ENCODE data around the gene SYNPR. TPM values are rescaled to one million over a fixed set of nuclear protein-coding genes. Genes with fewer than 3 reads are reported as not detected.

SYNPR gene
- total RNA-seq, 1 experiment from 2014 or later: 0.85 TPM

DNA sequence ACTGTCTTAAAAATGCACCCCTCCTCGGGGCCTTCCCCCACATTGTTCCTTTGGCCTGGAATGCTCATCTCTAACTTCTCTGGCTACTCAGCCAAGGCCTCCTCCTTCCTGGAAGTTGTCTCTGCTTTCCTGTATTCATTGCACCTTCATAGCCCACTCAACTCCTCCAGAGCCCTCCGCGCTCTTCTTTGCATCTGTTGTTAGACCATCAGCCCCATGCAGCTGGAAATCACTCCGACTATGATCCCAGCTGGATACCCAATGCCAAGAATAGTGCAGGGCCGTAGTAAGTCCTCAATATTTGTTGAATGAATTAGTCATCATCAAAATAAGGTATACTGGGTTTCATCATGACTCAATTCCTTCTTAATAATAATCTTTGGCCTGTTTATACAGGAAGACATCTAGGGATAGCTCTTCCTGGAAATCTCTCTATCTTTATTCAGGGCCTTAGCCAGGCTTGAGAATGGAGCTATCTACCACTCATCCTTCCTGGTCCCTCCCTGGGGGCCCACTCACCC lies 112.7 kb downstream of the SYNPR start (continued):
- TF ChIP-seq, protein P1, sequence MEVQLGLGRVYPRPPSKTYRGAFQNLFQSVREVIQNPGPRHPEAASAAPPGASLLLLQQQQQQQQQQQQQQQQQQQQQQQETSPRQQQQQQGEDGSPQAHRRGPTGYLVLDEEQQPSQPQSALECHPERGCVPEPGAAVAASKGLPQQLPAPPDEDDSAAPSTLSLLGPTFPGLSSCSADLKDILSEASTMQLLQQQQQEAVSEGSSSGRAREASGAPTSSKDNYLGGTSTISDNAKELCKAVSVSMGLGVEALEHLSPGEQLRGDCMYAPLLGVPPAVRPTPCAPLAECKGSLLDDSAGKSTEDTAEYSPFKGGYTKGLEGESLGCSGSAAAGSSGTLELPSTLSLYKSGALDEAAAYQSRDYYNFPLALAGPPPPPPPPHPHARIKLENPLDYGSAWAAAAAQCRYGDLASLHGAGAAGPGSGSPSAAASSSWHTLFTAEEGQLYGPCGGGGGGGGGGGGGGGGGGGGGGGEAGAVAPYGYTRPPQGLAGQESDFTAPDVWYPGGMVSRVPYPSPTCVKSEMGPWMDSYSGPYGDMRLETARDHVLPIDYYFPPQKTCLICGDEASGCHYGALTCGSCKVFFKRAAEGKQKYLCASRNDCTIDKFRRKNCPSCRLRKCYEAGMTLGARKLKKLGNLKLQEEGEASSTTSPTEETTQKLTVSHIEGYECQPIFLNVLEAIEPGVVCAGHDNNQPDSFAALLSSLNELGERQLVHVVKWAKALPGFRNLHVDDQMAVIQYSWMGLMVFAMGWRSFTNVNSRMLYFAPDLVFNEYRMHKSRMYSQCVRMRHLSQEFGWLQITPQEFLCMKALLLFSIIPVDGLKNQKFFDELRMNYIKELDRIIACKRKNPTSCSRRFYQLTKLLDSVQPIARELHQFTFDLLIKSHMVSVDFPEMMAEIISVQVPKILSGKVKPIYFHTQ (CRISPR knock-in tag; IDR thresholded peaks at IDR 0.05): no peak
- TF ChIP-seq ZNF232 (CRISPR knock-in tag; IDR thresholded peaks at IDR 0.05) (no peak), TCF7 (CRISPR knock-in tag; IDR thresholded peaks at IDR 0.05; ENCODE audit: low read depth) (no peak), NFE2L1 (CRISPR knock-in tag; IDR thresholded peaks at IDR 0.05) (no peak), HMGA2 (CRISPR knock-in tag; IDR thresholded peaks at IDR 0.05) (no peak), SMAD4 (CRISPR knock-in tag; IDR thresholded peaks at IDR 0.05) (no peak)
- TF ChIP-seq, protein P2, sequence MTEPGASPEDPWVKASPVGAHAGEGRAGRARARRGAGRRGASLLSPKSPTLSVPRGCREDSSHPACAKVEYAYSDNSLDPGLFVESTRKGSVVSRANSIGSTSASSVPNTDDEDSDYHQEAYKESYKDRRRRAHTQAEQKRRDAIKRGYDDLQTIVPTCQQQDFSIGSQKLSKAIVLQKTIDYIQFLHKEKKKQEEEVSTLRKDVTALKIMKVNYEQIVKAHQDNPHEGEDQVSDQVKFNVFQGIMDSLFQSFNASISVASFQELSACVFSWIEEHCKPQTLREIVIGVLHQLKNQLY (CRISPR knock-in tag; IDR thresholded peaks at IDR 0.05): no peak
- TF ChIP-seq, protein P3, sequence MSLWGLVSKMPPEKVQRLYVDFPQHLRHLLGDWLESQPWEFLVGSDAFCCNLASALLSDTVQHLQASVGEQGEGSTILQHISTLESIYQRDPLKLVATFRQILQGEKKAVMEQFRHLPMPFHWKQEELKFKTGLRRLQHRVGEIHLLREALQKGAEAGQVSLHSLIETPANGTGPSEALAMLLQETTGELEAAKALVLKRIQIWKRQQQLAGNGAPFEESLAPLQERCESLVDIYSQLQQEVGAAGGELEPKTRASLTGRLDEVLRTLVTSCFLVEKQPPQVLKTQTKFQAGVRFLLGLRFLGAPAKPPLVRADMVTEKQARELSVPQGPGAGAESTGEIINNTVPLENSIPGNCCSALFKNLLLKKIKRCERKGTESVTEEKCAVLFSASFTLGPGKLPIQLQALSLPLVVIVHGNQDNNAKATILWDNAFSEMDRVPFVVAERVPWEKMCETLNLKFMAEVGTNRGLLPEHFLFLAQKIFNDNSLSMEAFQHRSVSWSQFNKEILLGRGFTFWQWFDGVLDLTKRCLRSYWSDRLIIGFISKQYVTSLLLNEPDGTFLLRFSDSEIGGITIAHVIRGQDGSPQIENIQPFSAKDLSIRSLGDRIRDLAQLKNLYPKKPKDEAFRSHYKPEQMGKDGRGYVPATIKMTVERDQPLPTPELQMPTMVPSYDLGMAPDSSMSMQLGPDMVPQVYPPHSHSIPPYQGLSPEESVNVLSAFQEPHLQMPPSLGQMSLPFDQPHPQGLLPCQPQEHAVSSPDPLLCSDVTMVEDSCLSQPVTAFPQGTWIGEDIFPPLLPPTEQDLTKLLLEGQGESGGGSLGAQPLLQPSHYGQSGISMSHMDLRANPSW (CRISPR knock-in tag; conservative IDR thresholded peaks at IDR 0.05; ENCODE audit: low read depth): no peak
- TF ChIP-seq, protein P4, sequence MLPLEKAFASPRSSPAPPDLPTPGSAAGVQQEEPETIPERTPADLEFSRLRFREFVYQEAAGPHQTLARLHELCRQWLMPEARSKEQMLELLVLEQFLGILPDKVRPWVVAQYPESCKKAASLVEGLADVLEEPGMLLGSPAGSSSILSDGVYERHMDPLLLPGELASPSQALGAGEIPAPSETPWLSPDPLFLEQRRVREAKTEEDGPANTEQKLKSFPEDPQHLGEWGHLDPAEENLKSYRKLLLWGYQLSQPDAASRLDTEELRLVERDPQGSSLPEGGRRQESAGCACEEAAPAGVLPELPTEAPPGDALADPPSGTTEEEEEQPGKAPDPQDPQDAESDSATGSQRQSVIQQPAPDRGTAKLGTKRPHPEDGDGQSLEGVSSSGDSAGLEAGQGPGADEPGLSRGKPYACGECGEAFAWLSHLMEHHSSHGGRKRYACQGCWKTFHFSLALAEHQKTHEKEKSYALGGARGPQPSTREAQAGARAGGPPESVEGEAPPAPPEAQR (CRISPR knock-in tag; IDR thresholded peaks at IDR 0.05): no peak

DNA sequence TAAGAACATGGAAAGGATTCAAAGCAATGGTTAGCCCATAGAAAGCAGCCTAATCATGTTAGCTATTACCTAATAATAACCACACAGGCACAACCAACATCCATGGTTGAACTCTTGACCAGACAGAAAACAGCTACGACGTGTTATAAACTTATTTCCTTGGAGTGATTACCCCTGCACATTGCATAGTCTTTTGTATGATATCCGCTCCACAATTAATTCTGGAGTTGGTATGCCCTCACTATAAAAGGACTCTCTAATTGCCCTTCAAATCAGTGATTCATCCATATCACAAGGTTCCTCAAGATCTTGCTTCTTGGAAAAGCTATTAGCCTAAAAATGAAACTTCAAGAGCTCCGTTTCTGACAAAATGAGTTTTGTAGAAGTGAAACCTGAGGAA lies 117.9 kb downstream of the SYNPR start:
- no peak overlapping the region for H3K4me3 Mint-ChIP-seq
- DNase-seq (ENCODE audit: low spot score): no peak
- no peaks in the 10 kb centered on the region for H3K36me3 Mint-ChIP-seq
- no peaks in the 10 kb centered on the region for H3K9me3 Mint-ChIP-seq
- TF ChIP-seq EMX1 (CRISPR knock-in tag; IDR thresholded peaks at IDR 0.05) (no peak), RORB (CRISPR knock-in tag; IDR thresholded peaks at IDR 0.05) (no peak), NR2C2 (CRISPR knock-in tag; IDR thresholded peaks at IDR 0.05) (no peak), TCF7 (CRISPR knock-in tag; IDR thresholded peaks at IDR 0.05; ENCODE audit: low read depth) (no peak), ZNF232 (CRISPR knock-in tag; IDR thresholded peaks at IDR 0.05) (no peak), TEAD4 (CRISPR knock-in tag; IDR thresholded peaks at IDR 0.05) (no peak), ZNF423 (CRISPR knock-in tag; IDR thresholded peaks at IDR 0.05) (no peak)
- TF ChIP-seq, protein P5, sequence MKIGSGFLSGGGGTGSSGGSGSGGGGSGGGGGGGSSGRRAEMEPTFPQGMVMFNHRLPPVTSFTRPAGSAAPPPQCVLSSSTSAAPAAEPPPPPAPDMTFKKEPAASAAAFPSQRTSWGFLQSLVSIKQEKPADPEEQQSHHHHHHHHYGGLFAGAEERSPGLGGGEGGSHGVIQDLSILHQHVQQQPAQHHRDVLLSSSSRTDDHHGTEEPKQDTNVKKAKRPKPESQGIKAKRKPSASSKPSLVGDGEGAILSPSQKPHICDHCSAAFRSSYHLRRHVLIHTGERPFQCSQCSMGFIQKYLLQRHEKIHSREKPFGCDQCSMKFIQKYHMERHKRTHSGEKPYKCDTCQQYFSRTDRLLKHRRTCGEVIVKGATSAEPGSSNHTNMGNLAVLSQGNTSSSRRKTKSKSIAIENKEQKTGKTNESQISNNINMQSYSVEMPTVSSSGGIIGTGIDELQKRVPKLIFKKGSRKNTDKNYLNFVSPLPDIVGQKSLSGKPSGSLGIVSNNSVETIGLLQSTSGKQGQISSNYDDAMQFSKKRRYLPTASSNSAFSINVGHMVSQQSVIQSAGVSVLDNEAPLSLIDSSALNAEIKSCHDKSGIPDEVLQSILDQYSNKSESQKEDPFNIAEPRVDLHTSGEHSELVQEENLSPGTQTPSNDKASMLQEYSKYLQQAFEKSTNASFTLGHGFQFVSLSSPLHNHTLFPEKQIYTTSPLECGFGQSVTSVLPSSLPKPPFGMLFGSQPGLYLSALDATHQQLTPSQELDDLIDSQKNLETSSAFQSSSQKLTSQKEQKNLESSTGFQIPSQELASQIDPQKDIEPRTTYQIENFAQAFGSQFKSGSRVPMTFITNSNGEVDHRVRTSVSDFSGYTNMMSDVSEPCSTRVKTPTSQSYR (CRISPR knock-in tag; IDR thresholded peaks at IDR 0.05): no peak
- TF ChIP-seq, protein P6, sequence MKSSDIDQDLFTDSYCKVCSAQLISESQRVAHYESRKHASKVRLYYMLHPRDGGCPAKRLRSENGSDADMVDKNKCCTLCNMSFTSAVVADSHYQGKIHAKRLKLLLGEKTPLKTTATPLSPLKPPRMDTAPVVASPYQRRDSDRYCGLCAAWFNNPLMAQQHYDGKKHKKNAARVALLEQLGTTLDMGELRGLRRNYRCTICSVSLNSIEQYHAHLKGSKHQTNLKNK (CRISPR knock-in tag; IDR thresholded peaks at IDR 0.05): no peak
- TF ChIP-seq, protein P7, sequence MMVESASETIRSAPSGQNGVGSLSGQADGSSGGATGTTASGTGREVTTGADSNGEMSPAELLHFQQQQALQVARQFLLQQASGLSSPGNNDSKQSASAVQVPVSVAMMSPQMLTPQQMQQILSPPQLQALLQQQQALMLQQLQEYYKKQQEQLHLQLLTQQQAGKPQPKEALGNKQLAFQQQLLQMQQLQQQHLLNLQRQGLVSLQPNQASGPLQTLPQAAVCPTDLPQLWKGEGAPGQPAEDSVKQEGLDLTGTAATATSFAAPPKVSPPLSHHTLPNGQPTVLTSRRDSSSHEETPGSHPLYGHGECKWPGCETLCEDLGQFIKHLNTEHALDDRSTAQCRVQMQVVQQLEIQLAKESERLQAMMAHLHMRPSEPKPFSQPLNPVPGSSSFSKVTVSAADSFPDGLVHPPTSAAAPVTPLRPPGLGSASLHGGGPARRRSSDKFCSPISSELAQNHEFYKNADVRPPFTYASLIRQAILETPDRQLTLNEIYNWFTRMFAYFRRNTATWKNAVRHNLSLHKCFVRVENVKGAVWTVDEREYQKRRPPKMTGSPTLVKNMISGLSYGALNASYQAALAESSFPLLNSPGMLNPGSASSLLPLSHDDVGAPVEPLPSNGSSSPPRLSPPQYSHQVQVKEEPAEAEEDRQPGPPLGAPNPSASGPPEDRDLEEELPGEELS (CRISPR knock-in tag; IDR thresholded peaks at IDR 0.05): no peak
- TF ChIP-seq, protein P8, sequence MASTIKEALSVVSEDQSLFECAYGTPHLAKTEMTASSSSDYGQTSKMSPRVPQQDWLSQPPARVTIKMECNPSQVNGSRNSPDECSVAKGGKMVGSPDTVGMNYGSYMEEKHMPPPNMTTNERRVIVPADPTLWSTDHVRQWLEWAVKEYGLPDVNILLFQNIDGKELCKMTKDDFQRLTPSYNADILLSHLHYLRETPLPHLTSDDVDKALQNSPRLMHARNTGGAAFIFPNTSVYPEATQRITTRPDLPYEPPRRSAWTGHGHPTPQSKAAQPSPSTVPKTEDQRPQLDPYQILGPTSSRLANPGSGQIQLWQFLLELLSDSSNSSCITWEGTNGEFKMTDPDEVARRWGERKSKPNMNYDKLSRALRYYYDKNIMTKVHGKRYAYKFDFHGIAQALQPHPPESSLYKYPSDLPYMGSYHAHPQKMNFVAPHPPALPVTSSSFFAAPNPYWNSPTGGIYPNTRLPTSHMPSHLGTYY (CRISPR knock-in tag; IDR thresholded peaks at IDR 0.05): no peak
- no peak for ATAC-seq
- H3K27ac Mint-ChIP-seq: no peak overlapping the region
- CTCF ChIA-PET: no interaction called here
- H3K27me3 Mint-ChIP-seq (ENCODE audit: low read depth): no peaks in the 10 kb centered on the region
- no peaks in the 10 kb centered on the region for H3K4me1 Mint-ChIP-seq
- POLR2A ChIA-PET: no interaction called here

Data from WTC11 (cell line).